Measurements from ENCODE around the gene UBASH3A. TPM values are rescaled to one million over a fixed set of nuclear protein-coding genes. Genes with fewer than 3 reads are reported as not detected.

UBASH3A gene
- total RNA-seq, 3 donors from 2014 or later, result 0.32 to 1.5 (median 0.66) TPM

DNA sequence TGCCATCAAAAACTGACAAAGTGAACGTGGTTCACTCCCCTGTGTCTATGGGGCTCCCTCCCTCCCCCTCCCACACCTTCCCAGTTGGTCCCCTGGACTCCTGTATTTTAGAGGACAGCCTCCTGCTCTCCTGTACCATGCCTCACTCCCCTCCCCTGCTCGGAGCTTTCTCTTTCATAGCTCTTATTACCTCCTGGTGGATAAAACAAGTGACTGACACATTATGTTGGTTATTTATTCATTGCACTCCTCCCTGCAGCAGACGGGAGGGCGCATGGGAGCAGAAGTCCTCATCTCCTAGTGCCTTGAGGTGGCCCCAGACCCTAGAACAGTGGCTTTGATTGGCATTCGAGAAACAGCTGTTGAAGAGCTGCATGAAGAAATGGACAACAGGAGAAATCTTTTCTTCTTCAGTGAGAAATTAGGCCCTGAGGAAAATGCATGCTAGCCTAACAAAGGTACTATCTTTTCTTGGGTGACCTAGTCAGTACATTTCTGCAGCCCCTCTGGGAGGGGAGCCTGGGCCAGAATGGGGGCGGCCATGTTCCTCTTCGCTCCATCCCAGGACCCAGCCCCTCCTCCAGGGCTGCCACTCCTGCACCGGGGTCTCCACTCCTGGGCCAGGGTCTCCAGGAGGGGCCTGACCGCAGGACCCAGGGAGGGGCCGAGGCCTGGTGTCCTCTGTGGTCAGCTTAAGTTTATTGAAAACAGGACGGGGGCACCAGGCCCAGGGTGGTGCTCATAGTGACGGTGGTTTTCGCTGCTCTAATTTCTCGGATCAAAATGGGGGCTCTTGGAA is 36.1 kb upstream of the UBASH3A start:
- no peak overlapping the region for H3K4me3 ChIP-seq
- peaks cover 0 to 9% of the 10 kb centered on the region in 2 donors for H3K27me3 ChIP-seq
- no peak for TF ChIP-seq POLR2AphosphoS5 (IDR thresholded peaks at IDR 0.05)
- TF ChIP-seq, protein P1, sequence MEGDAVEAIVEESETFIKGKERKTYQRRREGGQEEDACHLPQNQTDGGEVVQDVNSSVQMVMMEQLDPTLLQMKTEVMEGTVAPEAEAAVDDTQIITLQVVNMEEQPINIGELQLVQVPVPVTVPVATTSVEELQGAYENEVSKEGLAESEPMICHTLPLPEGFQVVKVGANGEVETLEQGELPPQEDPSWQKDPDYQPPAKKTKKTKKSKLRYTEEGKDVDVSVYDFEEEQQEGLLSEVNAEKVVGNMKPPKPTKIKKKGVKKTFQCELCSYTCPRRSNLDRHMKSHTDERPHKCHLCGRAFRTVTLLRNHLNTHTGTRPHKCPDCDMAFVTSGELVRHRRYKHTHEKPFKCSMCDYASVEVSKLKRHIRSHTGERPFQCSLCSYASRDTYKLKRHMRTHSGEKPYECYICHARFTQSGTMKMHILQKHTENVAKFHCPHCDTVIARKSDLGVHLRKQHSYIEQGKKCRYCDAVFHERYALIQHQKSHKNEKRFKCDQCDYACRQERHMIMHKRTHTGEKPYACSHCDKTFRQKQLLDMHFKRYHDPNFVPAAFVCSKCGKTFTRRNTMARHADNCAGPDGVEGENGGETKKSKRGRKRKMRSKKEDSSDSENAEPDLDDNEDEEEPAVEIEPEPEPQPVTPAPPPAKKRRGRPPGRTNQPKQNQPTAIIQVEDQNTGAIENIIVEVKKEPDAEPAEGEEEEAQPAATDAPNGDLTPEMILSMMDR (IDR thresholded peaks at IDR 0.05), result no peak
- TF ChIP-seq POLR2A (IDR thresholded peaks at IDR 0.05), result no peak
- H3K27ac ChIP-seq, result no peak overlapping the region
- no peaks in the 10 kb centered on the region for H3K4me1 ChIP-seq
- H3K36me3 ChIP-seq, result no peaks in the 10 kb centered on the region
- intact Hi-C loops (cut with DNase I; ENCODE audit: low total_unique reads), result loop anchor here (1.0 kb wide), 1 partner anchor 48 kb away; no protein-coding TSS in a partner anchor
- DNase-seq (ENCODE audit: low spot score in 2 of 2), result no peak
- H3K9me3 ChIP-seq, result no peaks in the 10 kb centered on the region

DNA sequence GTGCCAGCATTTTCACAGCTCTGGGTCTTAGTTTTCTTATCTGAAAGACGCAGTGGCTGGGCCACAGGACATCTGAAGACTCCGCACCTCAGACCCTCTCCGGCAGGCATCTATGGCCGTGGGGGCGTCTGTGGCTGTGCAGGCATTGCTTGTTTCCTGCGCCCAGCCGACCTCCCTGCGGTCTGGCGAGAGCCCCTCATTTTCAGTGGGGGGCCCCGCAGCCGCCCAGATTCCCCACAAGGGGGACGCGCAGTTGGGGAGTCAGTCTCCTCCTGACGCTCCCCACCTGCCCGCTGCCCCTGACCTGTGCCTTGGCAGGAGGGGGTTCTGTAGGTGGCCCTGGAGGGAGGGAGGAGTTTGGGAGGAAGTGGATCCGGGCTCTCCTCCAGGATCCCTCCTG is 33.9 kb upstream of the UBASH3A start:
- Histone ChIP-seq H3K9me3 (no peaks in the 10 kb centered on the region), H3K27me3 (peaks cover 0 to 3% of the 10 kb centered on the region in 2 donors), H3K4me1 (no peaks in the 10 kb centered on the region), H3K4me3 (no peak overlapping the region), H3K27ac (no peak overlapping the region), H3K36me3 (no peaks in the 10 kb centered on the region)
- intact Hi-C loops (cut with DNase I; ENCODE audit: low total_unique reads), result no loop called here
- no peak for DNase-seq (ENCODE audit: low spot score in 2 of 2)
- TF ChIP-seq, protein P1 (IDR thresholded peaks at IDR 0.05), result no peak
- TF ChIP-seq POLR2AphosphoS5 (IDR thresholded peaks at IDR 0.05), result no peak
- TF ChIP-seq POLR2A (IDR thresholded peaks at IDR 0.05), result no peak

DNA sequence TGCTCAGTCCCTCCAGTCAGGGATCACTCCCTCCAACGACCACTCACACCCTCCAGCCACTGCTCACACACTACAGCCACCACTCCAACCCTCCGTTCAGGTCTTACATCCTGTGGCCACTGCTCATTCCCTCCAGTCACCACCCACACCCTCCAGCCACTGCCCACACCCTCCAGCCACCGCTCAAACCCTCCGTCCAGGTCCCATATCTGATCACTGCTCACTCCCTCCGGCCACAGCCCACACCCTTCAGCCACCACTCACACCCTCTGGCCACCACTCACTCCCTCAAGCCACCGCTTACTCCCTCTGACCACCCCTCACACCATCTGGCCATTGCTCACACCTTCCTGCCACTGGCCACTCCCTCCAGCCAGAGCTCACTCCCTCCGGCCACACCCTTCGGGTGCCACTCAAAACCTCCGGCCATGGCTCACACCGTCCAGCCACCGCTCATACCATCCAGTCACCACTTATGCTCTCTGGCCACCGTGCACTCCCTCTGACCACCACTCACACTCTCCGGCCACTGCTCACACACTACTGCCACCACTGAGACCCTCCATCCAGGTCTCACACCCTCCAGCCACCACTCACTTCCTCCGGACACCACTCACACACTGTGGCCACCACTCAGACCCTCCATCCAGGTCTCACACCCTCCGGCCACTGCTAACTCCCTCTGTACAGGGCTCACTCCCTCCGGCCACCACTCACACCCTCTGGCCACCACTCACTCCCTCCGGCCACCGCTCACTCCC is 32.6 kb upstream of the UBASH3A start:
- TF ChIP-seq, protein P1 (IDR thresholded peaks at IDR 0.05), result no peak
- Histone ChIP-seq H3K27ac (no peak overlapping the region), H3K27me3 (peaks cover 0 to 1% of the 10 kb centered on the region in 2 donors), H3K4me3 (no peak overlapping the region), H3K36me3 (no peaks in the 10 kb centered on the region), H3K9me3 (no peaks in the 10 kb centered on the region), H3K4me1 (no peaks in the 10 kb centered on the region)
- DNase-seq (ENCODE audit: low spot score in 2 of 2), result no peak
- intact Hi-C loops (cut with DNase I; ENCODE audit: low total_unique reads), result no loop called here

DNA sequence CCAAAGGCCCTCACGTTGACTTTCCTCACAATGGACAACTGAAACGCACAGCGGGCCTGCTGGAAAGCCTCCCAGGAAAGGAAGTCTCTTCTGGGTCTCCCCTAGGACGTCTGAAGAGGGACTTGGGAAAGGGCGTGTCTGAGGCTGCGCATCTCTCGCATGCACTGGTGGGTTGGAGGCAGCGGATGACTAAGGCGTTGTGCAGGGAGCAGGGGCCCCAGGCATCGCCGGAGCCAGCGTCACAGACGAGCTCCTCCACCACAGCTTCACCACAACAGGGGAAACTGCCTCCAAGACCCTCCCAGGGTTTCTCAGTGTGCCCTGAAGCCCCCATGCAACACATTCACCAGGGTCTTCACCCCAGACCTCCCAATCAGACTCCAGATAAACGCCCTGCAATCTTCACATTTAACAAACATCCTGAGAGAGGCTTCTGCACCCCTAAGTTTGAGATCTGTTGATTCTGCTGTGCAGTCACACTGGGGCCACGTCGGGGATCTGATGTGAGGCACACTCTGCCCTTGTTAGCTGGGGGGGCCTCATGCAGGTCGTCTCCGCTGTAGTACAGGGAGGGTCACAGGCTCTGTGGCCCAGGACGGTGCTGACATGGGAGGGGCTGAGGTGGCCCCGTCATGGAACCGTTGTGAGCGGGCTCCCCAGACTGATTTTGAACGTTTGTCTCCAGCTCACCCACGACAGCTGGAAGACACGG is 30.4 kb upstream of the UBASH3A start:
- TF ChIP-seq POLR2A (IDR thresholded peaks at IDR 0.05) (no peak), POLR2AphosphoS5 (IDR thresholded peaks at IDR 0.05) (no peak)
- TF ChIP-seq, protein P1 (IDR thresholded peaks at IDR 0.05), result no peak
- no peaks in the 10 kb centered on the region for H3K9me3 ChIP-seq
- intact Hi-C loops (cut with DNase I; ENCODE audit: low total_unique reads), result no loop called here

More for the DNA sequence above, 30.4 kb upstream of the UBASH3A start:
- H3K4me3 ChIP-seq, result no peak overlapping the region
- H3K4me1 ChIP-seq, result no peaks in the 10 kb centered on the region
- peaks cover 0 to 4% of the 10 kb centered on the region in 2 donors for H3K27me3 ChIP-seq
- no peak overlapping the region for H3K27ac ChIP-seq
- H3K36me3 ChIP-seq, result no peaks in the 10 kb centered on the region
- DNase-seq (ENCODE audit: low spot score in 2 of 2), result no peak
